HUES64 (cell line): ENCODE measurements around the gene GPR85.
"Not testable (repeated sequence)": the region's sequence is repeated elsewhere in the genome, so short reads cannot be mapped to it uniquely, and the experiment has no call there.

ENCODE experiments used
- H3K27ac ChIP-seq: 2 replicates; pipeline ENCODE4 v1.7.0; 2013; ENCODE audit warnings: low read depth, low read length, inconsistent platforms
- H3K27me3 ChIP-seq: 2 replicates; pipeline ENCODE4 v1.6.1; 2013; ENCODE audit warnings: mild to moderate bottlenecking, low read length; ENCODE audit not compliant: insufficient read depth
- H3K36me3 ChIP-seq: 2 replicates; pipeline ENCODE4 v1.6.1; 2013; ENCODE audit warnings: mild to moderate bottlenecking, low read length; ENCODE audit not compliant: insufficient read depth
- H3K4me1 ChIP-seq: 2 replicates; pipeline ENCODE4 v1.6.1; 2013; ENCODE audit warnings: mild to moderate bottlenecking, low read length, moderate library complexity; ENCODE audit not compliant: insufficient read depth
- H3K4me3 ChIP-seq: 2 replicates; pipeline ENCODE4 v1.5.1; 2013; ENCODE audit warnings: mild to moderate bottlenecking, low read length, moderate library complexity
- H3K9ac ChIP-seq: 2 replicates; pipeline ENCODE4 v1.6.1; 2013; ENCODE audit warnings: mild to moderate bottlenecking, low read depth, low read length
- H3K9me3 ChIP-seq: 2 replicates; pipeline ENCODE4 v1.6.1; 2013; ENCODE audit warnings: low read depth, low read length; ENCODE audit not compliant: insufficient read depth
- WGBS: fragments of 150-250, 120-280 bp; methylation state at CpG from one replicate; pipeline ENCODE4 v1.1.7; 2013; ENCODE audit warnings: missing lambda C conversion rate; 5-methylcytosine and 5-hydroxymethylcytosine counted together

GPR85 gene

DNA sequence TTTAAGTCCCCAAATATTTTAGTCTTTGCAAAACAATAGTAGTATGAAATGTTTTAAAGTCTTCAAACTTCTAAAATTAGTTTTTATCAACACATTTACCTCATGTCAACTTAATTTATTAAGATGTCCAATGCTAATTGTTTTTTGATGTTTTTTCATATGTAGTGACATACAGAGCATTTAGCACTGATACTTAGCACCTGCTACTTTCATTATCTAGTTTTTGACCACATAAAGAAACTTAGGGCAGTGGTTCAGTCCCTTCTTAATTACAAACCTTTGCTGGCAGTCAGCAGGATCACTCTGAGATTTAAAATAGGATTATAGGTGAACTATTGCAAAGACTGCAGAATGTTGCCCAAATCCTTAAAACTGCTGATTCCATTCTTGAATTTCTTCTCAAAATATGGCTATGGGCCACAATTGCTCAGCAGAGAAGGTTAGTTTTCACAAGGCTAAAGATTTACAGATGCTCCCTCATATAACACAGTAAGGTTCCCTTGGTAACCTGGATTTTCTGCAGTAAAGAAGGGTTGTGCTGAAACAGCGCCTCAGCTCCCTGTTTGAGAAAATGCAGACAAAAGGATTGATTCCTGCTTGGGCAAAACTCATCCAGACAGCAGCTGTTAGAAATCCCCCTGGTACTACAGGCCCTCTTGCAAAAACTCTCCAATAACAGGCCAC lies 3.4 kb downstream of the GPR85 start:
- Histone ChIP-seq H3K4me1 (peaks cover 20% of the 10 kb centered on the region), H3K27ac (no peak overlapping the region), H3K36me3 (no peaks in the 10 kb centered on the region), H3K9me3 (no peaks in the 10 kb centered on the region), H3K4me3 (no peak overlapping the region), H3K27me3 (peaks cover 90% of the 10 kb centered on the region), H3K9ac (no peak overlapping the region)
- 61% methylated on average over 1 of the region's 1 CpG for WGBS

DNA sequence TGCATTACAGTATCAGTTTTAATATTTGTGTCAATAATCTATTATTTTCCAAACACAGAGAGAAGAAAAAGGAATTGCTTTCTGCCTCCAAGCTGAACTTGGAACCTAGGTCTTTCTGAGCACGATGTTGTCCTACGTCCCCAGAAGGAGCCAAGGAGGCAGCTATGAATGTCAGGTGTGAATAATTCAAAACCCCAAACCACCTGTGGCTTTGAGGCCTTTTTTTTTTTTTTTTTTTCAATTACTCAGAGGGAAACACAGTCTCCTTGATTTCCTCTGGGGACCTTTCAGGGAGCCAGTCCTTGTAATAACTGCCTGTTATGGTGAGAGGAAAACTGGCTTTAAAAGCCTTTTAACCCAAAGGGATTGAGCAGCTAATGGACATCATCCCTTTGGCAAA lies 8.3 kb downstream of the GPR85 start:
- WGBS = 74% methylated on average over 2 of the region's 2 CpGs
- Histone ChIP-seq H3K36me3 (no peaks in the 10 kb centered on the region), H3K9ac (no peak overlapping the region), H3K27ac (no peak overlapping the region), H3K4me1 (peaks cover 13% of the 10 kb centered on the region; the same call in 1 of the 2 replicates), H3K27me3 (peaks cover 100% of the 10 kb centered on the region), H3K4me3 (no peak overlapping the region), H3K9me3 (no peaks in the 10 kb centered on the region)

DNA sequence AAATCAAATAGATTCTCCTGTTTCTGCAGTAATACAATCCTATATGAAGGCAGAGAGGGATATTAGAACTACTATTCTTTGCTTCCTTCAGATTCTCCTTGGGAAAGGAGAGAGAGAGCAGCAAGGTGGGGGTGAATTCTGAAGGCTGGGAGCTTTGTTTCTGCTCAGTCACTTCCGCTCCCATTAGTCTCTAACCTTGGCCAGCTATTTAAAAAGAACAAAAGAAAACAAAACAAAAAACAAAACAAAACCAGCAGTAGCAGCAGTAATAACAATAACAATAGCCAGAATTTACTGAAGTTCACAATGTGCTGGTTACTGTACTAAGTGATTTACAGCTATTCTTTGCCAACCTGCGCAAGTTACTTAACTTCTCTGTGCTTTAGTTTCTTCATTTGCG lies 9.9 kb downstream of the GPR85 start:
- no peaks in the 10 kb centered on the region for H3K9me3 ChIP-seq
- WGBS = no CpG with 5 or more reads among the region's 3 CpGs
- peaks cover 11% of the 10 kb centered on the region; the same call in 1 of the 2 replicates for H3K4me1 ChIP-seq
- H3K27me3 ChIP-seq = peaks cover 100% of the 10 kb centered on the region
- H3K27ac ChIP-seq = no peak overlapping the region
- H3K4me3 ChIP-seq = no peak overlapping the region
- H3K9ac ChIP-seq = no peak overlapping the region
- H3K36me3 ChIP-seq = no peaks in the 10 kb centered on the region

DNA sequence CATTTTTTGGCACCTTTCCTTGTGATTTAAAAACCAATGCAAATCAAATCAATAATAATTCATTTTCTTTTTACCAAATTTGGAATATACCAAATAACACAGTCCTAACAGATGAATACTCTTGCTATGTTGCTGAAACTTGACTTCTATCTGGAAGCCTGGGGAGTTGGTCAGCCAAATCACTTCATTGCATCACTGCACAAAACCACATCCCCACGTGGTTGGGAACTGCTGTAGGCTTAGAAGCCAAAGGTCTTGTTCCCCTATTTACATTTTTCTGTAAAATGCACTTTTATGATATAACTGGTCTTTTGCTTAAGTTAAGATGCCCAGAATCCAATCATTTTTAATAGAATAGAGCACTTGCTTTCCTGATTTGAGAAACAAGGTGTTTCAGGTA lies 15.2 kb downstream of the GPR85 start:
- WGBS = 57% methylated on average over 1 of the region's 1 CpG
- no peak overlapping the region for H3K9ac ChIP-seq
- H3K4me1 ChIP-seq = peaks cover 4% of the 10 kb centered on the region; the same call in 1 of the 2 replicates
- H3K9me3 ChIP-seq = no peaks in the 10 kb centered on the region
- no peak overlapping the region for H3K4me3 ChIP-seq
- H3K36me3 ChIP-seq = no peaks in the 10 kb centered on the region
- H3K27me3 ChIP-seq = peaks cover 74% of the 10 kb centered on the region
- H3K27ac ChIP-seq = no peak overlapping the region

DNA sequence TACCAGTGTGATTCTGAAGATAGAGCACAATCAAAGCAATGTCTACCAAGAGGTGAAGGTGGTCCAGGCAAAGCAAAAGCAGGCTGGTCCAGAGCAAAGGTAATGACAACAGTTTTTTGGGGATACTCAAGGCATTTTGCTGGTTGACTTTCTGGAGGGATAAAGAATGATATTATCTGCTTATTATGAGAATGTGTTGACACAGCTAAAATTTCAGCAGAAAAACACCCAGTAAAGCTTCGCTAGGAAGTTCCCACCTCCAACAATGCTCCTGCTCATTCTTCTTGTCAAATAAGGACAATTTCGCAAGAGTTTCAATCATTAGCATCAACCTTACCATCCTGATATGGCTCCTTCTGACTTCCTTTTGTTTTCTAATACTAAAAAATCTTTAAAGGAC lies 24.1 kb downstream of the GPR85 start:
- Histone ChIP-seq H3K27me3 (peaks cover 3% of the 10 kb centered on the region), H3K9me3 (no peaks in the 10 kb centered on the region), H3K9ac (no peak overlapping the region), H3K4me3 (no peak overlapping the region), H3K27ac (no peak overlapping the region), H3K4me1 (no peaks in the 10 kb centered on the region), H3K36me3 (no peaks in the 10 kb centered on the region)
- 96% methylated on average over 2 of the region's 2 CpGs for whole genome bisulfite sequencing

DNA sequence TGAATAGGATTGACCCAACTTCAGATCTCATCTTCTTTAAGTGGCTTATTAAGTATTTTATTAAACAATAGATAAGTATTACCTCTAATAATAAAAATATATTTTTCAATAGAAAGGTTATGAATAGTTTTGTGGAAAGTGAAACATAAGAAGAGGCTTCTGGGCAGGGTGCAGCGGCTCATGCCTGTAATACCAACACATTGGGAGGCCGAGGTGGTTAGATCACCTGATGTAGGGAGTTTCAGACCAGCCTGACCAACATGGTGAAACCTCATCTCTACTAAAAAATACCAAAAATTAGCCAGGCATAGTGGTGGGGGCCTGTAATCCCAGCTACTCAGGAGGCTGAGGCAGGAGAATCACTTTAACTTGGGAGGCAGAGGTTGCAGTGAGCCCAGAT lies 26.5 kb downstream of the GPR85 start:
- no peaks in the 10 kb centered on the region for H3K4me1 ChIP-seq
- WGBS = 95% methylated on average over 2 of the region's 2 CpGs
- H3K27me3 ChIP-seq = peaks cover 3% of the 10 kb centered on the region; the same call in 1 of the 2 replicates
- no peaks in the 10 kb centered on the region for H3K36me3 ChIP-seq
- H3K9me3 ChIP-seq = no peaks in the 10 kb centered on the region
- no peak overlapping the region for H3K4me3 ChIP-seq
- no peak overlapping the region for H3K27ac ChIP-seq
- no peak overlapping the region for H3K9ac ChIP-seq

DNA sequence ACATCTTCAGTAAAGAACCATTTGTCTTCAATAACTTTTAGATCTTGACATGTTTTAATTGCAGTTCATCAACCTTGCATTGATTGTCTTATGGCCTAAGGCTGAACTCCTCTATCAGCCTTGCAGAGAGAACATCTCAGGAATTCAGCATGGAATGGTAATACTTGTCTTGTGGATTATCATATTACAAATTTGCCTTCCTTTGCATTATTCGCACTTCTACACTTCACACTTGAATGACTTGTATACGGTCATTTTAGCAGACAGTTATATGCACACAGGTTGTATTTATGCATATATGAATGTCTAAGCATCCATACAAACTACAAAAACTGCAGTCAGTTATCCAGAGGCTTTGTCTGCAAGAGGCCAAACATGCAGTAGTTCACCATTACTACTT lies 31.7 kb downstream of the GPR85 start:
- no CpG with 5 or more reads among the region's 2 CpGs for WGBS
- Histone ChIP-seq H3K36me3 (no peaks in the 10 kb centered on the region), H3K4me3 (no peak overlapping the region), H3K4me1 (no peaks in the 10 kb centered on the region), H3K27me3 (no peaks in the 10 kb centered on the region), H3K27ac (no peak overlapping the region), H3K9me3 (no peaks in the 10 kb centered on the region), H3K9ac (no peak overlapping the region)

DNA sequence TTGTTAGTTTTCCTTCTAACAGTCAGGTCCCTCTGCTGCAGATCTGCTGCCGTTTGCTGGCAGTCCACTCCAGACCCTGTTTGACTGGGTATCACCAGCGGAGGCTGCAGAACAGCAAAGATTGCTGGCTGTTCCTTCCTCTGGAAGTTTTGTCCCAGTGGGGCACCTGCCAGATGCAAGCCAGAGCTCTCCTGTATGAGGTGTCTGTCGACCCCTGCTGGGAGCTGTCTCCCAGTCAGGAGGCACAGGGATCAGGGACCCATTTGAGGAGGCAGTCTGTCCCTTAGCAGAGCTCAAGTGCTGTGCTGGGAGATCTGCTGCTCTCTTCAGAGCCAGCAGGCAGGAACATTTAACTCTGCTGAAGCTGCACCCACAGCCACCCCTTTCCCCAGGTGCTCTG lies 32.4 kb downstream of the GPR85 start:
- H3K9ac ChIP-seq, H3K4me1 ChIP-seq, H3K4me3 ChIP-seq, H3K27me3 ChIP-seq, H3K9me3 ChIP-seq, H3K36me3 ChIP-seq, H3K27ac ChIP-seq: not testable (repeated sequence)
- WGBS = 78% methylated on average over 3 of the region's 3 CpGs

DNA sequence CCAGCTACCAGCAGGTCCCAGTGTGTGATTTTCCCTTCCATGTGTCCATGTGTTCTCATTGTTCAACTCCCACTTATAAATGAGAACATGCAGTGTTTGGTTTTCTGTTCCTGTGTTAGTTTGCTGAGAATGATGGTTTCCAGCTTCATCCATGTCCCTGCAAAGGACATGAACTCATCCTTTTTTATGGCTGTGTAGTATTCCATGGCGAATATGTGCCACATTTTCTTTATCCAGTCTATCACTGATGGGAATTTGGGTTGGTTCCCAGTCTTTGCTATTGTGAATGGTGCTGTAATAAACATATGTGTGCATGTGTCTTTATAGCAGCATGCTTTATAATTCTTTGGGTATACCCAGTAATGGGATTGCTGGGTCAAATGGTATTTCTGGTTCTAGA lies 37.4 kb downstream of the GPR85 start:
- not testable (repeated sequence) for H3K27ac ChIP-seq, H3K36me3 ChIP-seq, H3K4me1 ChIP-seq, H3K9ac ChIP-seq, H3K4me3 ChIP-seq, H3K9me3 ChIP-seq, H3K27me3 ChIP-seq
- WGBS = 78% methylated on average over 1 of the region's 1 CpG

DNA sequence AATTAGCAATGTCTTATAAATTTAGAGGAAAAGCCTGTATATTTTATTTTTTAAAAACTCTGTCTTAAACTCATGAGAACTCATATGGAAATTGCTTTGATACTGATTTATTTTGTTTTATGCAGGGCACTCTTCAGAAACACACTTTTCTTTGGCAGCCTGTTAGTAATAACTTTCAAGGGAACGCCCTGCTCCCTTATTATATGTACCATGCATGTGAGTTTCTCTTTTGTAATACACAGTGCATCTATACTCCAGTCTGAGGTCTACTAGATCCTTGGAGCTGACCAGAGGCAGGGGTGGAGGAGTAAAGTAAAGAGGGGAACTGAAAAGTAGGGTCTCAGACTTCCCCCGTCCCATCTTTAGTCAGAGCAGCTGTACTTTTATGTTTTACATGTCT lies 40.2 kb downstream of the GPR85 start:
- Histone ChIP-seq H3K27ac (no peak overlapping the region), H3K9ac (no peak overlapping the region), H3K27me3 (no peaks in the 10 kb centered on the region), H3K4me3 (no peak overlapping the region), H3K4me1 (peaks cover 4% of the 10 kb centered on the region; the same call in 1 of the 2 replicates), H3K36me3 (no peaks in the 10 kb centered on the region), H3K9me3 (no peaks in the 10 kb centered on the region)
- WGBS = 43% methylated on average over 2 of the region's 2 CpGs

DNA sequence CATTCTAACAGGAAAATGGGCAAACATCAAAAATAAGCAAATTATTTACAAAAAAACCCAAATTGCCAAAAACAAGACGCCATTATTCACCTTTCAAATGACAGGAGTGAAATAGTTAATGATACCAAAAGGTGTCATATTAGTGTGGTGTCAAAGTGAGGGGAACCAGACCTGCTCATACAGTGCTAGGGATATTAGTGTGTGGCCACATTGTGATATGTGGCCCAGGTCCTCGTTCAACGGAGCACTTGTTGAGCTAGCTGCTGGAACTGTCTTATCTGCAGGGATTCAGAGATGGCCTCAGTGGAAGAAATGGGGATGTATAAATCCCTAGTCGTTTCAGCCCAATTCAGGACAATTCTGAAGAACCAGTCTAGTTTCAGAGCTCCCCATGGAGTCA lies 41.2 kb downstream of the GPR85 start:
- Histone ChIP-seq H3K36me3 (no peaks in the 10 kb centered on the region), H3K4me1 (peaks cover 4% of the 10 kb centered on the region; the same call in 1 of the 2 replicates), H3K27me3 (no peaks in the 10 kb centered on the region), H3K9me3 (no peaks in the 10 kb centered on the region), H3K9ac (no peak overlapping the region), H3K4me3 (no peak overlapping the region), H3K27ac (no peak overlapping the region)
- WGBS = 46% methylated on average over 4 of the region's 4 CpGs

DNA sequence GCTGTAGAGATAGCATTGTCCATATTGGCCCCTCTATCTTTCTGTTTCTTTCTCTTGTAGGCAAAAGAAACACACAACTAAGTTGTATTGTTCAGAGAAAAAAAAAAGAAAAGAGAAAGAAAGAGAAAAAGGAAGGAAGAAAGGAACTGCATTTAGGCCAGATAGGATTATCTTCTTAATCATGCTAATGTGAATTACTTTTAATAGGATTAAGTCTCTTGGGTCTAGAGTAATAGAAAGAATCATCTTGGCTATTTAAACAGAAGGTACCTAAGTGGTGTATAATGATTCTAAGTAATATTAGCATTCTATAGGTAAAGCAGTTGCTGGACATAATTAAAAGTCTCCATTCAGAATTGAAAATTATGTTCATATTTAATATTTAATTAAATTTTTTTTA lies 42.2 kb downstream of the GPR85 start:
- no peaks in the 10 kb centered on the region for H3K27me3 ChIP-seq
- H3K27ac ChIP-seq = no peak overlapping the region
- H3K4me3 ChIP-seq = no peak overlapping the region
- no peaks in the 10 kb centered on the region for H3K9me3 ChIP-seq
- peaks cover 4% of the 10 kb centered on the region; the same call in 1 of the 2 replicates for H3K4me1 ChIP-seq
- no peaks in the 10 kb centered on the region for H3K36me3 ChIP-seq
- no peak overlapping the region for H3K9ac ChIP-seq
